ENCODE results near the gene ARHGAP44. TPM values are rescaled to one million over a fixed set of nuclear protein-coding genes. Genes with fewer than 3 reads are reported as not detected.

Gene ARHGAP44
- total RNA-seq, 4 donors from 2014 or later: 11.2 to 19.7 (median 14.9) TPM

- no peak for DNase-seq
- Histone ChIP-seq H3K4me1 (no peaks in the 10 kb centered on the region), H3K9me3 (no peaks in the 10 kb centered on the region), H3K27me3 (no peaks in the 10 kb centered on the region), H3K27ac (no peak overlapping the region), H3K36me3 (no peaks in the 10 kb centered on the region), H3K4me3 (no peak overlapping the region)
- TF ChIP-seq CTCF (IDR thresholded peaks at IDR 0.05) (no peak), POLR2A (IDR thresholded peaks at IDR 0.05) (no peak)
Measured at GRCh38 chr17:12773153-12773552, 16.1 kb upstream of the ARHGAP44 start.

- peak overlapping the region in 2 of 4 donors; percentile 51 to 81 for H3K27ac ChIP-seq
- no peak for TF ChIP-seq POLR2A (IDR thresholded peaks at IDR 0.05)
- TF ChIP-seq CTCF (IDR thresholded peaks at IDR 0.05): no peak
- no peak for DNase-seq
- no peaks in the 10 kb centered on the region for H3K36me3 ChIP-seq
- H3K4me3 ChIP-seq: peak overlapping the region; percentile 55 to 92 (median 71)
- H3K4me1 ChIP-seq: peaks cover 0 to 6% (median 0%) of the 10 kb centered on the region in 4 donors
- H3K9me3 ChIP-seq: no peaks in the 10 kb centered on the region
- no peaks in the 10 kb centered on the region for H3K27me3 ChIP-seq
Measured at GRCh38 chr17:12789075-12789480, 220 bp upstream of the ARHGAP44 start.

GRCh38 chr17:12790249-12791106 lies 1.2 kb downstream of the ARHGAP44 start:
- Histone ChIP-seq H3K36me3 (no peaks in the 10 kb centered on the region), H3K4me3 (peak overlapping the region; percentile 55 to 92 (median 71)), H3K27ac (peak overlapping the region in 1 of 4 donors; percentile 81), H3K27me3 (no peaks in the 10 kb centered on the region), H3K9me3 (no peaks in the 10 kb centered on the region), H3K4me1 (peaks cover 0 to 6% (median 0%) of the 10 kb centered on the region in 4 donors)
- peak in 1 of 3 donors; percentile 53 for DNase-seq
- TF ChIP-seq CTCF (IDR thresholded peaks at IDR 0.05) (no peak), POLR2A (IDR thresholded peaks at IDR 0.05) (no peak)

- TF ChIP-seq CTCF (IDR thresholded peaks at IDR 0.05) (no peak), POLR2A (IDR thresholded peaks at IDR 0.05) (no peak)
- H3K4me3 ChIP-seq: no peak overlapping the region
- no peak for DNase-seq
- no peaks in the 10 kb centered on the region for H3K27me3 ChIP-seq
- H3K4me1 ChIP-seq: peaks cover 0 to 6% (median 0%) of the 10 kb centered on the region in 4 donors
- H3K36me3 ChIP-seq: no peaks in the 10 kb centered on the region
- no peaks in the 10 kb centered on the region for H3K9me3 ChIP-seq
- H3K27ac ChIP-seq: no peak overlapping the region
Measured at GRCh38 chr17:12794919-12795532, 5.7 kb downstream of the ARHGAP44 start.

GRCh38 chr17:12800855-12801365 lies 11.6 kb downstream of the ARHGAP44 start:
- no peak overlapping the region for H3K27ac ChIP-seq
- no peaks in the 10 kb centered on the region for H3K9me3 ChIP-seq
- no peak for TF ChIP-seq CTCF (IDR thresholded peaks at IDR 0.05)
- no peak for TF ChIP-seq POLR2A (IDR thresholded peaks at IDR 0.05)
- no peak for DNase-seq
- H3K36me3 ChIP-seq: no peaks in the 10 kb centered on the region
- H3K27me3 ChIP-seq: no peaks in the 10 kb centered on the region
- peaks cover 0 to 5% (median 0%) of the 10 kb centered on the region in 4 donors for H3K4me1 ChIP-seq
- no peak overlapping the region for H3K4me3 ChIP-seq
